NB4 (cell line): ENCODE measurements around the gene TMEM63B.

Experiments
- CTCF ChIP-seq: IDR thresholded peaks from one replicate; pipeline ENCODE4 v1.5.1; 2012; ENCODE audit warnings: low read depth, low read length
- MAX ChIP-seq: IDR thresholded peaks from 2 replicates; pipeline ENCODE4 v1.6.1; 2011; ENCODE audit warnings: low read depth, low read length
- POLR2A ChIP-seq: IDR thresholded peaks from 2 replicates; pipeline ENCODE4 v1.6.1; 2011; ENCODE audit warnings: mild to moderate bottlenecking; ENCODE audit not compliant: insufficient read length; ENCODE audit errors: extremely low read depth

- TF ChIP-seq MAX (no peak), CTCF (peak; percentile 22), POLR2A (no peak)
These were observed 29.8 kb downstream of the TMEM63B start for GRCh38 chr6:44157152-44157521.
